Measurements from ENCODE around the gene HIP1.

The HIP1 gene

DNA sequence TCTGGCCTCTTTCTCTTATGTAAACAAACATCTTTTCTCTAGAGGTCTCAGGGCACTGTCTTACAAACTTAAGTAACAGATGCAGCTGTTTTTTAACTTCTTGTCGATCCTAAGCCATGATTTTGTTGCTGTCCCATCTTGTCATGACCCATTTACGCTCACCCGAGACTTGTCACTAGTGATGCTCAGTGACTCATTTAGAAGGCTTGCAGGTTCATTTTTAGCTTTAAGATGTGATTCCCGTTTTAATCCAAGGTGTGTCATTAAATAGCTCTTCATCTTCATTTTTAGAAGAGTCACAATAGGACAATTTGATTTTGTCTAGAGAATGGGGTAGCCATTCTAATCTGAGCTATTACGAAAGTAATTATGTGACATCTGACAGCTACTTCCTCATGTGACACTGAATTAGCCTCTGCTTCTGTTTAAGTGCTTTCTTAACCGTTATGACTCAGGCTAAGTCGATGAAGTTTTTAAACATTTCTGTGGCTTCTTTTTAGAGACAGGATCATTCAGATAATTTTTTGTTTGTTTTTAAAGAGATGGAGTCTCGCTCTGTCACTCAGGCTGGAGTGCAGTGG is 203.9 kb downstream of the HIP1 start:
- no peaks in the 10 kb centered on the region for H3F3A ChIP-seq (ENCODE audit: control insufficient read depth, insufficient read depth)

GRCh38 chr7:75533926-75534325 is 204.8 kb downstream of the HIP1 start:
- Histone ChIP-seq H3K4me1 (ENCODE audit: control insufficient read depth, low read length) (peaks cover 11% of the 10 kb centered on the region), H3F3A (ENCODE audit: control insufficient read depth, insufficient read depth) (no peaks in the 10 kb centered on the region), H4K20me1 (ENCODE audit: control insufficient read depth, insufficient read depth, low read depth, low read length) (no peaks in the 10 kb centered on the region), H3K9me3 (ENCODE audit: control insufficient read depth, insufficient read depth, low read length) (no peaks in the 10 kb centered on the region), H3K9me2 (replicated peaks; ENCODE audit: control insufficient read depth, low read length) (no peaks in the 10 kb centered on the region), H3K4me2 (ENCODE audit: low read length) (no peak overlapping the region), H3K27ac (ENCODE audit: low read depth, low read length) (no peak overlapping the region), H3K79me2 (ENCODE audit: control insufficient read depth, low read length) (no peaks in the 10 kb centered on the region), H3K27me3 (ENCODE audit: control insufficient read depth, low read length) (peaks cover 3% of the 10 kb centered on the region), H3K4me3 (ENCODE audit: low read length) (no peak overlapping the region), H3K36me3 (ENCODE audit: control insufficient read depth, low read length) (no peaks in the 10 kb centered on the region)
- no peak for TF ChIP-seq EZH2phosphoT487 (IDR thresholded peaks at IDR 0.05; ENCODE audit: borderline replicate concordance, low read length)
- TF ChIP-seq, protein P1, sequence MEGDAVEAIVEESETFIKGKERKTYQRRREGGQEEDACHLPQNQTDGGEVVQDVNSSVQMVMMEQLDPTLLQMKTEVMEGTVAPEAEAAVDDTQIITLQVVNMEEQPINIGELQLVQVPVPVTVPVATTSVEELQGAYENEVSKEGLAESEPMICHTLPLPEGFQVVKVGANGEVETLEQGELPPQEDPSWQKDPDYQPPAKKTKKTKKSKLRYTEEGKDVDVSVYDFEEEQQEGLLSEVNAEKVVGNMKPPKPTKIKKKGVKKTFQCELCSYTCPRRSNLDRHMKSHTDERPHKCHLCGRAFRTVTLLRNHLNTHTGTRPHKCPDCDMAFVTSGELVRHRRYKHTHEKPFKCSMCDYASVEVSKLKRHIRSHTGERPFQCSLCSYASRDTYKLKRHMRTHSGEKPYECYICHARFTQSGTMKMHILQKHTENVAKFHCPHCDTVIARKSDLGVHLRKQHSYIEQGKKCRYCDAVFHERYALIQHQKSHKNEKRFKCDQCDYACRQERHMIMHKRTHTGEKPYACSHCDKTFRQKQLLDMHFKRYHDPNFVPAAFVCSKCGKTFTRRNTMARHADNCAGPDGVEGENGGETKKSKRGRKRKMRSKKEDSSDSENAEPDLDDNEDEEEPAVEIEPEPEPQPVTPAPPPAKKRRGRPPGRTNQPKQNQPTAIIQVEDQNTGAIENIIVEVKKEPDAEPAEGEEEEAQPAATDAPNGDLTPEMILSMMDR (IDR thresholded peaks at IDR 0.05; ENCODE audit: low read depth, low read length, poor library complexity, severe bottlenecking), result no peak

More for the DNA sequence above, 203.9 kb downstream of the HIP1 start:
- peaks cover 3% of the 10 kb centered on the region for H3K27me3 ChIP-seq (ENCODE audit: control insufficient read depth, low read length)
- H3K9me3 ChIP-seq (ENCODE audit: control insufficient read depth, insufficient read depth, low read length), result no peaks in the 10 kb centered on the region
- H3K4me1 ChIP-seq (ENCODE audit: control insufficient read depth, low read length), result peaks cover 11% of the 10 kb centered on the region
- H3K27ac ChIP-seq (ENCODE audit: low read depth, low read length), result no peak overlapping the region; the same call in 1 of the 2 replicates
- peak overlapping the region; percentile 29 for H3K4me3 ChIP-seq (ENCODE audit: low read length)
- H3K36me3 ChIP-seq (ENCODE audit: control insufficient read depth, low read length), result no peaks in the 10 kb centered on the region
- H3K9me2 ChIP-seq (replicated peaks; ENCODE audit: control insufficient read depth, low read length), result no peaks in the 10 kb centered on the region
- H3K79me2 ChIP-seq (ENCODE audit: control insufficient read depth, low read length), result no peaks in the 10 kb centered on the region
- no peaks in the 10 kb centered on the region for H4K20me1 ChIP-seq (ENCODE audit: control insufficient read depth, insufficient read depth, low read depth, low read length)
- H3K4me2 ChIP-seq (ENCODE audit: low read length), result peak overlapping the region; percentile 59
- TF ChIP-seq, protein P1 (IDR thresholded peaks at IDR 0.05; ENCODE audit: low read depth, low read length, poor library complexity, severe bottlenecking), result no peak
- no peak for TF ChIP-seq EZH2phosphoT487 (IDR thresholded peaks at IDR 0.05; ENCODE audit: borderline replicate concordance, low read length)

DNA sequence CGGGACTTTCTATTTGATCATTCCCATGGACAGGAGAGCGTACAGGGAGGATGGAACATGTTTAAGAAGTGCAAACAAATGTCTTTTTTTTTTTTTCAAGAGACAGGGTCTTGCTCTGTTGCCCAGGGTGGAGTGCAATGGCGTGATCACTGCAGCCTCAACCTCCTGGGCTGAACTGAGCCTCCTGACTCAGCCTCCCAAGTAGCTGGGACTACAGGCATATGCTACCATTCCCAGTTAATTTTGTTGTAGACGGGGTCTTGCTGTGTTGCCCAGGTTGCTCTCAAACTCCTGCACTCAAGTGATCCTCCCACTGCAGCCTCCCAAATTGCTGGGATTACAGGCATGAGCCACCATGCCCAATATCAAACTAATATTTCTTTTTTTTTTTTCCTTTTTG is 206.1 kb downstream of the HIP1 start:
- no peaks in the 10 kb centered on the region for H3K9me3 ChIP-seq (ENCODE audit: control insufficient read depth, insufficient read depth, low read length)
- no peaks in the 10 kb centered on the region for H3F3A ChIP-seq (ENCODE audit: control insufficient read depth, insufficient read depth)
- H4K20me1 ChIP-seq (ENCODE audit: control insufficient read depth, insufficient read depth, low read depth, low read length), result no peaks in the 10 kb centered on the region
- peaks cover 2% of the 10 kb centered on the region; the same call in 1 of the 2 replicates for H3K36me3 ChIP-seq (ENCODE audit: control insufficient read depth, low read length)
- no peak overlapping the region for H3K27ac ChIP-seq (ENCODE audit: low read depth, low read length)
- H3K27me3 ChIP-seq (ENCODE audit: control insufficient read depth, low read length), result peaks cover 3% of the 10 kb centered on the region
- TF ChIP-seq EZH2phosphoT487 (IDR thresholded peaks at IDR 0.05; ENCODE audit: borderline replicate concordance, low read length), result no peak
- TF ChIP-seq, protein P1 (IDR thresholded peaks at IDR 0.05; ENCODE audit: low read depth, low read length, poor library complexity, severe bottlenecking), result no peak
- peaks cover 8% of the 10 kb centered on the region for H3K79me2 ChIP-seq (ENCODE audit: control insufficient read depth, low read length)
- no peak overlapping the region for H3K4me2 ChIP-seq (ENCODE audit: low read length)
- H3K4me1 ChIP-seq (ENCODE audit: control insufficient read depth, low read length), result peaks cover 18% of the 10 kb centered on the region
- H3K9me2 ChIP-seq (replicated peaks; ENCODE audit: control insufficient read depth, low read length), result no peaks in the 10 kb centered on the region
- no peak overlapping the region for H3K4me3 ChIP-seq (ENCODE audit: low read length)
